ENCODE measurements around the gene KLHL40.
"Not testable (repeated sequence)": the region's sequence is repeated elsewhere in the genome, so short reads cannot be mapped to it uniquely, and the experiment has no call there.

DNA sequence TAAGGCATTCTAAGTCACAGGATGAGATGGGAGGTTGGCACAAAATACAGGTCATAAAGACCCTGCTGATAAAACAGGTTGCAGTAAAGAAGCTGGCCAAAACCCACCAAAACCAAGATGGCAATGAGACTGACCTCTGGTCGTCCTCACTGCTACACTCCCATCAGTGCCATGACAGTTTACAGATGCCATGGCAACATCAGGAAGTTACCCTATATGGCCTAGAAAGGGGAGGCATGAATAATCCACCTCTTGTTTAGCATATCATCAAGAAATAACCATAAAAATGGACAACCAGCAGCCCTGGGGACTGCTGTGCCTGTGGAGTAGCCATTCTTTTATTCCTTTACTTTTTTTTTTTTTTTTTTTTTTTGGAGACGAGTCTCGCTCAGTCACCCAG, 37.1 kb downstream of the KLHL40 start:
- TF ChIP-seq, protein P1, sequence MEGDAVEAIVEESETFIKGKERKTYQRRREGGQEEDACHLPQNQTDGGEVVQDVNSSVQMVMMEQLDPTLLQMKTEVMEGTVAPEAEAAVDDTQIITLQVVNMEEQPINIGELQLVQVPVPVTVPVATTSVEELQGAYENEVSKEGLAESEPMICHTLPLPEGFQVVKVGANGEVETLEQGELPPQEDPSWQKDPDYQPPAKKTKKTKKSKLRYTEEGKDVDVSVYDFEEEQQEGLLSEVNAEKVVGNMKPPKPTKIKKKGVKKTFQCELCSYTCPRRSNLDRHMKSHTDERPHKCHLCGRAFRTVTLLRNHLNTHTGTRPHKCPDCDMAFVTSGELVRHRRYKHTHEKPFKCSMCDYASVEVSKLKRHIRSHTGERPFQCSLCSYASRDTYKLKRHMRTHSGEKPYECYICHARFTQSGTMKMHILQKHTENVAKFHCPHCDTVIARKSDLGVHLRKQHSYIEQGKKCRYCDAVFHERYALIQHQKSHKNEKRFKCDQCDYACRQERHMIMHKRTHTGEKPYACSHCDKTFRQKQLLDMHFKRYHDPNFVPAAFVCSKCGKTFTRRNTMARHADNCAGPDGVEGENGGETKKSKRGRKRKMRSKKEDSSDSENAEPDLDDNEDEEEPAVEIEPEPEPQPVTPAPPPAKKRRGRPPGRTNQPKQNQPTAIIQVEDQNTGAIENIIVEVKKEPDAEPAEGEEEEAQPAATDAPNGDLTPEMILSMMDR (IDR thresholded peaks at IDR 0.05; ENCODE audit: poor library complexity), result not testable (repeated sequence)
- TF ChIP-seq EZH2 (IDR thresholded peaks at IDR 0.05; ENCODE audit: borderline replicate concordance); EZH2phosphoT487 (IDR thresholded peaks at IDR 0.05; ENCODE audit: low read depth, severe bottlenecking, unreplicated experiment): not testable (repeated sequence)
